HG03064 (cell line): Measurements from ENCODE around the gene CFAP221.

Experiments used
- ATAC-seq: cut with Tn5 transposase; IDR thresholded peaks from one replicate; pipeline ENCODE4 v1.9.1; 2021; ENCODE audit warnings: low read depth; ENCODE audit not compliant: unreplicated experiment

Gene CFAP221

GRCh38 chr2:119694845-119695521 lies 150.7 kb downstream of the CFAP221 start:
- no peak for ATAC-seq

DNA sequence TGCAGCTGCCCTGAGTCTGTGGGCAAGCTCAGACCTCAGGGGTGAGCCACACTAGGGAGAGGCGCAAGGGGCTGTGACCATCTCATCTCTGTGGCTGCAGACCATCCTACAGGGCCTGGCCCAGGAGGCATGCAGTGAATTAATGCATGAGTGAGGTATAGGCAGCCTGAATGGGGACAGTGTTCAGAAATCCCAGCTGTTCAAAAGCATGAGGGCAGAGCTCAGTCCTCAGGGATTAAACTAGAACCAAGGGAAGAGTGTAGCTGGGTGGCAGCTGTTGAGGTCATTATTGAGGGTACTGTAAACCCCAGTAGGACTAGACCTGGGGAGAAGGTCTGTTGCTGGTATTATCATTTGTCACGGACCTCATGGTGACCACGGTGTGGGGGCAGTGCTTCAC lies 151.8 kb downstream of the CFAP221 start:
- no peak for ATAC-seq

DNA sequence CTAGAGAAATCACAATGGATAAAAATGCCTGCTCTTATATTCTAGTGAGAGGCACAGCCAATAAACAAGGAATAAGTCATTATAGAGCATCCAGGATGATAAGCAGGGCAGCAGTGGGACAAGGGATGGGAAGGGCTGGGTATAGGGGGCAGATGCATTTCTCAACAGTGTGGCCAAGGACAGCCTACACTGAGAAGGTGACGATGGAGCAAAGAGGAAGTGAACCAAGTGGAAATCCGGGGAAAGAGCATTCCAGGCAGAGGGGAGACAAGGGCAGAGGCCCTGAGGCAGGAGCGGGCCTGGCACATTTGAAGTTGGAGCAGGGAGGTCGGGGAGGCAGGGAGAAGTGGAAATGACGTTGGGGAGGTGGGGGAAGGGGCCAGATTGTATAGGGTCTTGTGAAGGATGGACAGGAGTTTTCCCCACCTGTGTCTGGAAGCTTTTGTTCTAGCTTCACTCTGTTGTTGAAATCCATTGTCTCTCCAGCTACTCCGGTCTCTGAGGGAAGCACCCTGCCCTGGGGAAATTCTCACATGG lies 152.3 kb downstream of the CFAP221 start:
- no peak for ATAC-seq

DNA sequence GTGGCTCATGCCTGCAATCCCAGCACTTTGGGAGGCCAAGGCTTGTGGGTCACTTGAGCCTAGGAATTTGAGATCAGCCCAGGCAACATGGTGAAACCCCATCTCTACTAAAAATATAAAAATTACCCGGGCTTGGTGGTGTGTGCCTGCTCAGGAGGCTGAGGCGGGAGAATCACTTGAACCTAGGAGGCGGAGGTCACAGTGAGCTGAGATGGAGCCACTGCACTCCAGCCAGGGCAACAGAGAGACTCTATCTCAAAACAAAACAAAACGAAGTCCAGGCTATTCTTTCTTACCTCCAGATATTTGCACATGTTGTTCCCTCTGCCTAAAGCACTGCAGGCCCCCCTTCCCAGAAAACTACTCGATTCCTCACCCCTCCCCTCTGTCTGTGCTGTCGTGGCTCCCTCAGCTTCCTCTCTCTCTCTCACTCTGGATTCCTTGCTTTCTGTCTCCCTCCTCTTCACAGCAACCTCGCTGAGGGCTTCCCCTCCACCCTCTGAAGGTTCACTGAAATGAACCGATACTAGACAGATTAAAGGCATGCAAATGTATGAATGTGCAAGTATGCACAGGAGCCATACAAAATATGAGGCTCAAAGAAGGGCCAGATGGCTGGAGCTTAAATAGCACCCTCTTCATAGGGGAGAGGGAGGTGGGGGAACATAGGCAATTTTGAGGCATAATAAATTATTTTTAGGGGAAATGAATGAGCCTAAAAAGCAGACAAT lies 153.2 kb downstream of the CFAP221 start:
- no peak for ATAC-seq

- ATAC-seq: no peak
Measured at GRCh38 chr2:119698246-119698645, 154.0 kb downstream of the CFAP221 start.

GRCh38 chr2:119699016-119699606 lies 154.9 kb downstream of the CFAP221 start:
- ATAC-seq: no peak

- ATAC-seq: no peak
Measured at GRCh38 chr2:119700866-119701265, 156.6 kb downstream of the CFAP221 start.

DNA sequence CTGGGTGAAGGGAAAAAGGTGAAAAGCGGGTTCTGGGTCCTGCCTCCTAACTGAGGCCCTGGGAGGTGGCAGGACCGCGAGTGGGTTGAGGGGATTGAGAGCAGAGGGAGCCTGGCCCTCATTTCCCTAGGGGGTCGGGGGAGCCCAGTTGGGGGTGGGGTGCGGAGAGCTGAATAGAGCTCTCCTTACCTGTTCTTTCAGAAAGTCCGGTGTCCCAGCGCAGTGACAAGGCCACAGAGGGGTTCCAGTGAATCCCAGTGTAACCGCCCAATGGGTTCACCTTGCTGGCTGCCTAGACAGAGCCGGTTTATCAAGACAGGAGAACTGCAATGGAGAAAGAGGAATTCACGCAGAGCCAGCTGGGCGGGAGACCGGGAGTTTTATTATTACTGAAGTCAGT lies 157.1 kb downstream of the CFAP221 start:
- no peak for ATAC-seq

GRCh38 chr2:119702203-119702917 lies 158.1 kb downstream of the CFAP221 start:
- ATAC-seq: no peak

- peak; percentile 80 for ATAC-seq
Measured at GRCh38 chr2:119702918-119703401, 158.7 kb downstream of the CFAP221 start.

- ATAC-seq: no peak
Measured at GRCh38 chr2:119703526-119703925, 159.3 kb downstream of the CFAP221 start.

GRCh38 chr2:119704670-119705120 lies 160.4 kb downstream of the CFAP221 start:
- no peak for ATAC-seq

GRCh38 chr2:119706221-119706620 lies 162.0 kb downstream of the CFAP221 start:
- ATAC-seq: no peak
